Measurements from ENCODE around the gene FNIP2. TPM values are rescaled to one million over a fixed set of nuclear protein-coding genes. Genes with fewer than 3 reads are reported as not detected.

Gene FNIP2
- total RNA-seq, 1 donor from 2014 or later, result 25.3 TPM

GRCh38 chr4:158850800-158851644 is 82.2 kb downstream of the FNIP2 start:
- no peaks in the 10 kb centered on the region for H3K9me3 ChIP-seq
- no peak overlapping the region for H3K27ac ChIP-seq
- no peaks in the 10 kb centered on the region for H3K36me3 ChIP-seq
- TF ChIP-seq POLR2A (IDR thresholded peaks at IDR 0.05) (no peak), CTCF (IDR thresholded peaks at IDR 0.05) (peak; percentile 48 to 69 (median 63)), POLR2AphosphoS5 (IDR thresholded peaks at IDR 0.05; ENCODE audit: insufficient read depth in 1 of 2, low read depth in 1 of 2) (no peak)
- no peaks in the 10 kb centered on the region for H3K27me3 ChIP-seq
- H3K4me1 ChIP-seq, result no peaks in the 10 kb centered on the region
- no peak overlapping the region for H3K4me3 ChIP-seq
- intact Hi-C loops (cut with DNase I), result loop anchor here (5.0 to 10.0 kb wide), 3 partner anchors 119 to 354 kb away; no protein-coding TSS in a partner anchor
- no peak for DNase-seq (ENCODE audit: extremely low spot score in 2 of 2)

- no peak overlapping the region for H3K4me3 ChIP-seq
- no peaks in the 10 kb centered on the region for H3K9me3 ChIP-seq
- no peaks in the 10 kb centered on the region for H3K4me1 ChIP-seq
- intact Hi-C loops (cut with DNase I), result loop anchor here (5.0 to 10.0 kb wide), 3 partner anchors 122 to 351 kb away; no protein-coding TSS in a partner anchor
- TF ChIP-seq CTCF (IDR thresholded peaks at IDR 0.05) (no peak), POLR2AphosphoS5 (IDR thresholded peaks at IDR 0.05; ENCODE audit: insufficient read depth in 1 of 2, low read depth in 1 of 2) (no peak), POLR2A (IDR thresholded peaks at IDR 0.05) (no peak)
- H3K27me3 ChIP-seq, result no peaks in the 10 kb centered on the region
- no peaks in the 10 kb centered on the region for H3K36me3 ChIP-seq
- H3K27ac ChIP-seq, result no peak overlapping the region
- DNase-seq (ENCODE audit: extremely low spot score in 2 of 2), result no peak
Observed at GRCh38 chr4:158854236-158854635, 85.4 kb downstream of the FNIP2 start.

- Histone ChIP-seq H3K4me1 (no peaks in the 10 kb centered on the region), H3K36me3 (peaks cover 0 to 12% of the 10 kb centered on the region in 2 donors), H3K4me3 (no peak overlapping the region), H3K27me3 (no peaks in the 10 kb centered on the region), H3K9me3 (no peaks in the 10 kb centered on the region), H3K27ac (no peak overlapping the region)
- DNase-seq (ENCODE audit: extremely low spot score in 2 of 2), result no peak
- TF ChIP-seq CTCF (IDR thresholded peaks at IDR 0.05) (peak; percentile 32 to 53 (median 32)), POLR2AphosphoS5 (IDR thresholded peaks at IDR 0.05; ENCODE audit: insufficient read depth in 1 of 2, low read depth in 1 of 2) (peak in 1 of 2 donors; percentile 37), POLR2A (IDR thresholded peaks at IDR 0.05) (no peak)
- intact Hi-C loops (cut with DNase I), result loop anchor here (10.0 kb wide), 2 partner anchors 318 to 348 kb away; no protein-coding TSS in a partner anchor
Observed at GRCh38 chr4:158856852-158857251, 88.0 kb downstream of the FNIP2 start.

GRCh38 chr4:158857951-158858350 is 89.1 kb downstream of the FNIP2 start:
- Histone ChIP-seq H3K9me3 (no peaks in the 10 kb centered on the region), H3K36me3 (peaks cover 0 to 20% of the 10 kb centered on the region in 2 donors), H3K4me3 (no peak overlapping the region), H3K27ac (no peak overlapping the region), H3K4me1 (no peaks in the 10 kb centered on the region), H3K27me3 (no peaks in the 10 kb centered on the region)
- no peak for TF ChIP-seq POLR2A (IDR thresholded peaks at IDR 0.05)
- TF ChIP-seq POLR2AphosphoS5 (IDR thresholded peaks at IDR 0.05; ENCODE audit: insufficient read depth in 1 of 2, low read depth in 1 of 2), result no peak
- TF ChIP-seq CTCF (IDR thresholded peaks at IDR 0.05), result no peak
- intact Hi-C loops (cut with DNase I), result loop anchor here (10.0 kb wide), 2 partner anchors 317 to 347 kb away; no protein-coding TSS in a partner anchor
- no peak for DNase-seq (ENCODE audit: extremely low spot score in 2 of 2)

All from vagina (tissue), 2 donors.